SK-N-MC (cell line): ENCODE data around the gene MYB.

Experiments
- EZH2 ChIP-seq: fragments of 200-600 bp; sonication (generic); IDR thresholded peaks from one replicate; pipeline ENCODE4 v1.6.1; 2017; ENCODE audit warnings: antibody characterized with exemption
- FOXP2 ChIP-seq: optimal IDR thresholded peaks from 2 replicates; pipeline ENCODE3; 2011; ENCODE audit warnings: mild to moderate bottlenecking, moderate library complexity; ENCODE audit not compliant: insufficient read depth; ENCODE audit errors: extremely low read length, control extremely low read depth
- POLR2AphosphoS5 ChIP-seq: IDR thresholded peaks from 2 replicates; pipeline ENCODE4 v1.6.1; 2012; ENCODE audit warnings: mild to moderate bottlenecking, low read depth, low read length, borderline replicate concordance

GRCh38 chr6:135219346-135219745 lies 38.2 kb downstream of the MYB start:
- TF ChIP-seq POLR2AphosphoS5 (no peak), EZH2 (no peak), FOXP2 (no peak)
